H1 (cell line): Measurements from ENCODE around the gene PLK3. TPM values are rescaled to one million over a fixed set of nuclear protein-coding genes. Genes with fewer than 3 reads are reported as not detected.

Experiments
- CBX5 ChIP-seq: fragments of 300-800, 300-1000 bp; sonication (generic); IDR thresholded peaks from 2 replicates; pipeline ENCODE4 v1.7.1; 2016; ENCODE audit warnings: antibody characterized with exemption, low read length, low read depth
- polyA plus RNA-seq, 7 experiments: library from polyadenylated mRNA; depleted of rRNA in 3 of 7; stranded (reverse) in 5 of 7; unstranded in 2 of 7; fragments of >200 nt in 5 of 7; fragments of 200-250 nt in 2 of 7; gene quantifications; 1 replicate in 5 of 7; 2 replicates in 1 of 7; 4 replicates in 1 of 7; pipeline versions ENCODE4 v1.2.1 to v1.2.3, GENCODE V29; 2011 to 2013; ENCODE audit warnings: missing spikeins in 2 of 7, mixed read lengths in 2 of 7
- total RNA-seq: library from RNA; stranded (reverse); fragmentation: NEBNext Ultra II Directional; extraction: Animal tissue kit (Norgen Biotek cat#: 25700); gene quantifications from 2 replicates; pipeline ENCODE4 v1.2.1, GENCODE V29; 2021
- TF ChIP-seq, protein P1 (sequence below): IDR thresholded peaks from 2 replicates; pipeline ENCODE4 v1.6.1; 2012; ENCODE audit warnings: inconsistent platforms

PLK3 gene
- total and polyA plus RNA-seq, 2 of the 8 experiments (the other 6 are each of a cell fraction or from before 2014, with no cell fraction given), result 7.9 to 12.3 TPM

DNA sequence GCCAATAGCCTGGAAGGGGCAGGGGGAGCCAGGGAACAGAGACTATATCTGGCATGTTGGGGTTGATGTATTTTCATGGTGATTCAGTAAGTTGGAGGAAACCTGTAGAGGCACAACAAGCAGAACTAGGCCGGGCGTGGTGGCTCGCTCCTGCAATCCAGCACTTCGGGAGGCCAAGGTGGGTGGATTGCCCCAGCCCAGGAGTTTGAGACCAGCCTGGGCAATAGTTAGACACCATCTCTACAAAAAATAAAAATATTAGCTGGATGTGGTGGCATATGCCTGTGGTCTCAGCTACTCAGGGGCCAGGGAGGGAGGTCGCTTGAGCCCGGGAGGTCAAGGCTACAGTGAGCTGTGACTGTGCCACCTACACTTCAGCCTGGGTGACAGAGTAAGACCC lies 53.0 kb downstream of the PLK3 start (continued):
- TF ChIP-seq CBX5, result no peak
- TF ChIP-seq, protein P1, sequence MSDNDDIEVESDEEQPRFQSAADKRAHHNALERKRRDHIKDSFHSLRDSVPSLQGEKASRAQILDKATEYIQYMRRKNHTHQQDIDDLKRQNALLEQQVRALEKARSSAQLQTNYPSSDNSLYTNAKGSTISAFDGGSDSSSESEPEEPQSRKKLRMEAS, result no peak
